ENCODE results near the gene ATP5F1A.

Gene ATP5F1A

GRCh38 chr18:46072376-46072867 is 25.7 kb downstream of the ATP5F1A start:
- H3K9me3 Mint-ChIP-seq: no peaks in the 10 kb centered on the region
- no peaks in the 10 kb centered on the region for H3K4me1 Mint-ChIP-seq
- TF ChIP-seq, protein P1, sequence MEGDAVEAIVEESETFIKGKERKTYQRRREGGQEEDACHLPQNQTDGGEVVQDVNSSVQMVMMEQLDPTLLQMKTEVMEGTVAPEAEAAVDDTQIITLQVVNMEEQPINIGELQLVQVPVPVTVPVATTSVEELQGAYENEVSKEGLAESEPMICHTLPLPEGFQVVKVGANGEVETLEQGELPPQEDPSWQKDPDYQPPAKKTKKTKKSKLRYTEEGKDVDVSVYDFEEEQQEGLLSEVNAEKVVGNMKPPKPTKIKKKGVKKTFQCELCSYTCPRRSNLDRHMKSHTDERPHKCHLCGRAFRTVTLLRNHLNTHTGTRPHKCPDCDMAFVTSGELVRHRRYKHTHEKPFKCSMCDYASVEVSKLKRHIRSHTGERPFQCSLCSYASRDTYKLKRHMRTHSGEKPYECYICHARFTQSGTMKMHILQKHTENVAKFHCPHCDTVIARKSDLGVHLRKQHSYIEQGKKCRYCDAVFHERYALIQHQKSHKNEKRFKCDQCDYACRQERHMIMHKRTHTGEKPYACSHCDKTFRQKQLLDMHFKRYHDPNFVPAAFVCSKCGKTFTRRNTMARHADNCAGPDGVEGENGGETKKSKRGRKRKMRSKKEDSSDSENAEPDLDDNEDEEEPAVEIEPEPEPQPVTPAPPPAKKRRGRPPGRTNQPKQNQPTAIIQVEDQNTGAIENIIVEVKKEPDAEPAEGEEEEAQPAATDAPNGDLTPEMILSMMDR (IDR thresholded peaks at IDR 0.05; ENCODE audit: unreplicated experiment in 3 of 3): no peak
- H3K27me3 Mint-ChIP-seq (ENCODE audit: low read depth): no peaks in the 10 kb centered on the region
- peak overlapping the region; percentile 80 to 87 (median 83) for H3K4me3 Mint-ChIP-seq
- H3K27ac Mint-ChIP-seq: no peak overlapping the region
- H3K36me3 Mint-ChIP-seq (ENCODE audit: low read depth): peaks cover 8% of the 10 kb centered on the region

DNA sequence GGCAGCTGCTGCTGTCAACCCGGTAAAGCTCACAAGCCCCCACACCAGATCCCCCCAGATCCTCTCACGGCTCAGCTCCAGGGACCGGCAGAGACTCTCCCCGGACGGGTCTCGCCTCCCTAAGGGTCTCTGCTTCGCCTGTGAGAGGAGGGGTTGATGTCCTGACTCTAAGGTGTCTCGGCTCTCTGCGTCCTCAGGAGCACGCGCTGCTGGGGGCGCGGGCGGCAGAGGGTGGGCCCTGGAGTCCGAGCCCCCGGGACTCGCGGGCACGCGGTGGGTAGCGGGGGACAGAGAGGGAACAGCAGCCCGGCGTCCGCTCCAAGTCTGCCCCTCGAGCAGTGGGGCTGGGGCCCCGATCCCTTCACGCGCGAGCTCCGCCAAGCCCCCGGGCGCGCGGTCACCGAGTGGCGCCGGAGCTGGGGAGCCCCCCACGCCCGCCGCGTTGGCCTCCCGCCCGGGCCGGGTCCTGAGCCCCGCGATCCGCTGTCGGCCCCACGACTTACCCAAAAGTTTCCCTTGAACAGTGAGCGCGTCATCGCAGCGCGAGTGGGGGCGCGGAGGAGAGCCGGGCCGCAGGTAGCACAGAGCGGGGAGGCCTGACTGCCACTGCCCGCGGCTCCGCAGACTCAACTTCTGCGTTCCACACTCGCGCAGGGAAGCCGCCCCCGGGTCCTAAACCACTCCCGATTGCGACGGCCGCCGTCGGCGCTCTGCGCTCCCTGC is 26.3 kb downstream of the ATP5F1A start, which contains the start of gene PSTPIP2:
Gene PSTPIP2, minus strand, starts transcription at position 608 of the 723 bp plus-strand sequence. Its CDS starts 72 bp downstream, at position 536.
- Mint-ChIP-seq H3K27ac (no peak within 1 kb of the TSS), H3K4me3 (peak within 1 kb of the TSS; percentile 87 to 89 (median 88)), H3K9me3 (no peaks in the 10 kb centered on the region), H3K27me3 (ENCODE audit: low read depth) (no peaks in the 10 kb centered on the region), H3K36me3 (ENCODE audit: low read depth) (peaks cover 2% of the 10 kb centered on the region), H3K4me1 (no peaks in the 10 kb centered on the region)
- TF ChIP-seq, protein P1 (IDR thresholded peaks at IDR 0.05; ENCODE audit: unreplicated experiment in 3 of 3): no peak

GRCh38 chr18:46070815-46071652 is 27.1 kb downstream of the ATP5F1A start:
- H3K27ac Mint-ChIP-seq: no peak overlapping the region
- no peaks in the 10 kb centered on the region for H3K27me3 Mint-ChIP-seq (ENCODE audit: low read depth)
- no peaks in the 10 kb centered on the region for H3K4me1 Mint-ChIP-seq
- no peaks in the 10 kb centered on the region for H3K9me3 Mint-ChIP-seq
- H3K4me3 Mint-ChIP-seq: peak overlapping the region; percentile 42 to 85 (median 78)
- TF ChIP-seq, protein P1 (IDR thresholded peaks at IDR 0.05; ENCODE audit: unreplicated experiment in 3 of 3): no peak
- H3K36me3 Mint-ChIP-seq (ENCODE audit: low read depth): no peaks in the 10 kb centered on the region

DNA sequence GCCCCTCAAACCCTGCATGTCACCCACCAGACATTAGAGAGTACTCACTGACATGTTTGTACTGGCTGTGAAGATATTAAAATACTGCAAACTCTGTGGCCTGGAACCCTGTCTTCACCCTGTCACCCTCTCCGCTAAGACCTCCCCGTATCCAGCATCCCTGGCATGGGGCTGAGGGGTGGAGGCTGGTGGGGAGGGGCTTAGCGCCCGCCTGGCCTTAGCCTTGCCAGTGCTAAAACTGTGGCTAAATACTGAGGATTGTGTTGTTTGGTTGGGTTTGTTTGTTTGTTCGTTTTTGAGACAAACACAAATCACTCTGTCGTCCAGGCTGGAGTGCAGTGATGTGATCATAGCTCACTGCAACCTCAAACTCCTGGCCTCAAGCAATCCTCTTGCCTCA is 27.9 kb downstream of the ATP5F1A start:
- Mint-ChIP-seq H3K27ac (no peak overlapping the region), H3K4me1 (no peaks in the 10 kb centered on the region), H3K4me3 (peak overlapping the region in 1 of 3 experiments; percentile 85), H3K9me3 (no peaks in the 10 kb centered on the region), H3K27me3 (ENCODE audit: low read depth) (no peaks in the 10 kb centered on the region), H3K36me3 (ENCODE audit: low read depth) (no peaks in the 10 kb centered on the region)
- TF ChIP-seq, protein P1 (IDR thresholded peaks at IDR 0.05; ENCODE audit: unreplicated experiment in 3 of 3): no peak

GRCh38 chr18:46069524-46069923 is 28.6 kb downstream of the ATP5F1A start:
- Mint-ChIP-seq H3K9me3 (no peaks in the 10 kb centered on the region), H3K27me3 (ENCODE audit: low read depth) (no peaks in the 10 kb centered on the region), H3K4me1 (no peaks in the 10 kb centered on the region), H3K27ac (no peak overlapping the region), H3K36me3 (ENCODE audit: low read depth) (no peaks in the 10 kb centered on the region), H3K4me3 (peak overlapping the region in 2 of 3 experiments; percentile 3 to 10)
- TF ChIP-seq, protein P1 (IDR thresholded peaks at IDR 0.05; ENCODE audit: unreplicated experiment in 3 of 3): no peak

Measured in nephron (organoid).